Measurements from ENCODE around the gene OR1D2. TPM values are rescaled to one million over a fixed set of nuclear protein-coding genes. Genes with fewer than 3 reads are reported as not detected.

The OR1D2 gene
- total and polyA plus RNA-seq, 2 donors (not counting 1 experiment from before 2014, with no cell fraction given) = not detected

GRCh38 chr17:3043737-3044365 is 60.4 kb downstream of the OR1D2 start:
- peaks cover 5% of the 10 kb centered on the region for H3K9me3 Mint-ChIP-seq (ENCODE audit: insufficient read depth)
- peaks cover 18% of the 10 kb centered on the region for H3K27me3 Mint-ChIP-seq
- CTCF ChIA-PET = interaction anchor here (0.6 kb wide), 1 partner anchor 565 kb away, joined by 3 read pairs; no protein-coding TSS in a partner anchor

More at GRCh38 chr17:3043737-3044365, 60.4 kb downstream of the OR1D2 start:
- no peak overlapping the region for H3K27ac ChIP-seq (ENCODE audit: low read length in 2 of 2)
- H3K4me1 Mint-ChIP-seq = peaks cover 16% of the 10 kb centered on the region
- ATAC-seq (ENCODE audit: low read depth) (no peak), DNase-seq (no peak)
- intact Hi-C loops (cut with micrococcal nuclease) = no loop called here
- H3K27ac Mint-ChIP-seq = no peak overlapping the region
- H3K36me3 ChIP-seq (replicated peaks in 1 of 2; ENCODE audit: control extremely low read depth in 1 of 2, control insufficient read depth in 1 of 2, extremely low read depth in 1 of 2, insufficient read depth in 2 of 2, low read length in 1 of 2) = no peaks in the 10 kb centered on the region
- peaks cover 6 to 14% of the 10 kb centered on the region in 2 donors for H3K4me1 ChIP-seq (ENCODE audit: control insufficient read depth in 2 of 2, insufficient read depth in 2 of 2, low read length in 2 of 2)
- peaks cover 0 to 9% (median 0%) of the 10 kb centered on the region in 4 experiments for H3K27me3 ChIP-seq (replicated peaks in 1 of 4; ENCODE audit: control extremely low read depth in 1 of 4, control insufficient read depth in 3 of 4, insufficient read depth in 4 of 4, low read length in 3 of 4)
- 67% methylated on average over 8 of the region's 11 CpGs for WGBS (ENCODE audit: insufficient coverage)
- no peaks in the 10 kb centered on the region for H3K79me2 ChIP-seq (ENCODE audit: control insufficient read depth, insufficient read depth, low read length)
- TF ChIP-seq EZH2 (IDR thresholded peaks at IDR 0.05; ENCODE audit: borderline replicate concordance, insufficient read depth, low read depth, low read length, poor library complexity, severe bottlenecking) = no peak
- no peak for TF ChIP-seq CTCF (IDR thresholded peaks at IDR 0.05)
- no peak overlapping the region for H3K4me2 ChIP-seq (replicated peaks; ENCODE audit: low read depth, low read length, poor library complexity, severe bottlenecking)
- H3K4me3 ChIP-seq (ENCODE audit: control extremely low read depth in 1 of 5, extremely low read depth in 1 of 5, insufficient read depth in 1 of 5, low read depth in 2 of 5, low read length in 4 of 5) = no peak overlapping the region
- H3K4me3 Mint-ChIP-seq = no peak overlapping the region
- no peaks in the 10 kb centered on the region for H4K20me1 ChIP-seq (ENCODE audit: control insufficient read depth, insufficient read depth, low read length, poor library complexity, severe bottlenecking)
- peaks cover 3 to 13% (median 13%) of the 10 kb centered on the region in 3 donors for H3K9me3 ChIP-seq (ENCODE audit: control extremely low read depth in 1 of 3, control insufficient read depth in 2 of 3, insufficient read depth in 1 of 3, low read length in 2 of 3)
- POLR2A ChIA-PET = no interaction called here
- no peak overlapping the region for H3K9ac ChIP-seq (ENCODE audit: low read length)
- H2AFZ ChIP-seq (ENCODE audit: insufficient read depth, low read depth, low read length, poor library complexity, severe bottlenecking) = no peak overlapping the region
